ENCODE data around the gene MICU2.

MICU2 gene

GRCh38 chr13:21603531-21604448 lies at the start of gene MICU2:
TSS of gene MICU2 (minus strand) at chr13:21604170. CDS start at chr13:21604148, 22 bp downstream.
- DNase-seq, result peak; percentile 83 to 96 (median 92)
- intact Hi-C loops (cut with DNase I), result no loop called here

- intact Hi-C loops (cut with DNase I), result no loop called here
- DNase-seq, result no peak
Observed at GRCh38 chr13:21641629-21642028, 37.7 kb upstream of the MICU2 start.

GRCh38 chr13:21639561-21639960 lies 35.6 kb upstream of the MICU2 start:
- intact Hi-C loops (cut with DNase I), result loop anchor here (10.0 kb wide), 1 partner anchor 645 kb away; no protein-coding TSS in a partner anchor
- DNase-seq, result no peak

- intact Hi-C loops (cut with DNase I), result loop anchor here (10.0 kb wide), 1 partner anchor 646 kb away; no protein-coding TSS in a partner anchor
- DNase-seq, result peak in 17 of 42 donors; percentile 13 to 70 (median 24)
Observed at GRCh38 chr13:21638319-21639282, 34.6 kb upstream of the MICU2 start.

GRCh38 chr13:21637296-21637695 lies 33.3 kb upstream of the MICU2 start:
- intact Hi-C loops (cut with DNase I), result loop anchor here (10.0 kb wide), 1 partner anchor 648 kb away; no protein-coding TSS in a partner anchor
- peak in 40 of 42 donors; percentile 8 to 81 (median 50) for DNase-seq

GRCh38 chr13:21636656-21637055 lies 32.7 kb upstream of the MICU2 start:
- intact Hi-C loops (cut with DNase I), result loop anchor here (10.0 kb wide), 1 partner anchor 648 kb away; no protein-coding TSS in a partner anchor
- no peak for DNase-seq

- DNase-seq, result no peak
- intact Hi-C loops (cut with DNase I), result loop anchor here (10.0 kb wide), 1 partner anchor 653 kb away; no protein-coding TSS in a partner anchor
Observed at GRCh38 chr13:21632196-21632595, 28.2 kb upstream of the MICU2 start.

GRCh38 chr13:21625366-21625765 lies 21.4 kb upstream of the MICU2 start:
- peak in 12 of 42 donors; percentile 5 to 65 (median 29) for DNase-seq
- intact Hi-C loops (cut with DNase I), result no loop called here

- intact Hi-C loops (cut with DNase I), result no loop called here
- DNase-seq, result no peak
Observed at GRCh38 chr13:21620861-21621260, 16.9 kb upstream of the MICU2 start.

- no peak for DNase-seq
Observed at GRCh38 chr13:21619633-21620220, 15.8 kb upstream of the MICU2 start.

GRCh38 chr13:21616880-21617279 lies 12.9 kb upstream of the MICU2 start:
- DNase-seq, result no peak
- intact Hi-C loops (cut with DNase I), result no loop called here

More at GRCh38 chr13:21619633-21620220, 15.8 kb upstream of the MICU2 start:
- intact Hi-C loops (cut with DNase I), result no loop called here

- no peak for DNase-seq
- intact Hi-C loops (cut with DNase I), result no loop called here
Observed at GRCh38 chr13:21616205-21616866, 12.4 kb upstream of the MICU2 start.

- DNase-seq, result no peak
- intact Hi-C loops (cut with DNase I), result no loop called here
Observed at GRCh38 chr13:21615427-21615826, 11.5 kb upstream of the MICU2 start.

GRCh38 chr13:21613791-21614190 lies 9.8 kb upstream of the MICU2 start:
- intact Hi-C loops (cut with DNase I), result no loop called here
- no peak for DNase-seq

- DNase-seq, result no peak
- intact Hi-C loops (cut with DNase I), result no loop called here
Observed at GRCh38 chr13:21611385-21611784, 7.4 kb upstream of the MICU2 start.

- no peak for DNase-seq
- intact Hi-C loops (cut with DNase I), result no loop called here
Observed at GRCh38 chr13:21610687-21611086, 6.7 kb upstream of the MICU2 start.

GRCh38 chr13:21608961-21609360 lies 5.0 kb upstream of the MICU2 start:
- intact Hi-C loops (cut with DNase I), result no loop called here
- no peak for DNase-seq

- intact Hi-C loops (cut with DNase I), result no loop called here
- DNase-seq, result no peak
Observed at GRCh38 chr13:21606796-21607195, 2.8 kb upstream of the MICU2 start.

All from head of caudate nucleus (tissue), 42 donors.